Body of pancreas (tissue), 4 donors: ENCODE results near the gene SH3D21.

Source experiments
- CTCF ChIP-seq, 7 experiments: fragments of 450-650 bp in 4 of 7; fragments of 200-600 bp in 3 of 7; sonication (generic) in 3 of 7; IDR thresholded peaks; one replicate each; pipeline ENCODE4 v1.5.1; 2016 to 2019; ENCODE audit warnings: antibody characterized with exemption in 7 of 7
- POLR2A ChIP-seq, 3 donors: fragments of 450-650 bp; IDR thresholded peaks; one replicate each; pipeline ENCODE4 v1.6.1; 2016; ENCODE audit warnings: antibody characterized with exemption in 3 of 3, mild to moderate bottlenecking in 2 of 3

GRCh38 chr1:36295390-36295789 is 10.8 kb upstream of the SH3D21 start:
- TF ChIP-seq CTCF (IDR thresholded peaks at IDR 0.05) (no peak), POLR2A (IDR thresholded peaks at IDR 0.05) (no peak)
